GM18867 (cell line): ENCODE results near the gene CCNG1.
"Not testable (repeated sequence)": the region's sequence is repeated elsewhere in the genome, so short reads cannot be mapped to it uniquely, and the experiment has no call there.

Source experiments
- ATAC-seq: cut with Tn5 transposase; IDR thresholded peaks from one replicate; pipeline ENCODE4 v1.9.1; 2021; ENCODE audit warnings: mild to moderate bottlenecking, moderate library complexity; ENCODE audit not compliant: unreplicated experiment

The CCNG1 gene, protein sequence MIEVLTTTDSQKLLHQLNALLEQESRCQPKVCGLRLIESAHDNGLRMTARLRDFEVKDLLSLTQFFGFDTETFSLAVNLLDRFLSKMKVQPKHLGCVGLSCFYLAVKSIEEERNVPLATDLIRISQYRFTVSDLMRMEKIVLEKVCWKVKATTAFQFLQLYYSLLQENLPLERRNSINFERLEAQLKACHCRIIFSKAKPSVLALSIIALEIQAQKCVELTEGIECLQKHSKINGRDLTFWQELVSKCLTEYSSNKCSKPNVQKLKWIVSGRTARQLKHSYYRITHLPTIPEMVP

GRCh38 chr5:163437309-163438182, at the start of gene CCNG1:
Gene CCNG1, plus strand, starts transcription at chr5:163437595. Its CDS starts 1,662 bp downstream, at chr5:163439257.
- peak; percentile 95 for ATAC-seq

DNA sequence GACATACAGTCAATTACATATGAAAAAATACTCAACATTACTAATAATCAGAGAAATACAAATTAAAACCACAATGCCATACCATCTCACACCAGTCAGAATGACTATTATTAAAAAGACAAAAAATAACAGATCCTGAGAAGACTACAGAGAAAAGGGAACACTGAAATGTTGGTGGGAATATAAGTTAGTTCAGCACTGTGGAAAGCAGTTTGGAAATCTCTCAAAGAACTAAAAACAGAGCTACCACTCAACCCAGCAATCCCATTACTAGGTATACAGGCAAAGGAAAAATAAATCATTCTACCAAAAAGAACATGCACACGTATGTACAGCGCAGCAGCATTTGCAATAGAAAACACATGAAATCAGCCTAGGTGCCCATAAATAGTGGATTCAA, 41.6 kb upstream of the CCNG1 start:
- no peak for ATAC-seq

DNA sequence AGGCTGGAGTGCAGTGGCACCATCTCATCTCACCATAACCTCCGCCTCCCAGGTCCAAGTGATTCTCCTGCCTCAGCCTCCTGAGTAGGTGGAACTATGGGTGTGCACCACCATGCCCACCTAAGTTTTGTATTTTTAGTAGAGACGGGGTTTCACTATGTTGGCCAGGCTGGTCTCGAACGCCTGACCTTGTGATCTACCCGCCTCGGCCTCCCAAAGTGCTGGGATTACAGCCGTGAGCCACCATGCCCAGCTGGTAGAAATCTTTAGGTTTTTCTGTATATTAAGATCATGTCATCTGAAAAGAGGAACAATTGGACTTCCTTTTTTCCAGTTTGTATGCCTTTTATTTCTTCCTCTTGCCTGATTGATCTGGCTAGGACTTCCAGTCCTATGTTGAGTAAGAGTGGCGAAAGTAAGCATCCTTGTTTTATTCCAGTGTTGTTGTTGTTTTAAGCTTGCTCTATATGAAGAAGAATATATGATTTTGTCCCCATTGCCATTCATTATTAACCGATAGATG, 40.5 kb upstream of the CCNG1 start:
- not testable (repeated sequence) for ATAC-seq

GRCh38 chr5:163397354-163397753, 40.0 kb upstream of the CCNG1 start:
- no peak for ATAC-seq

DNA sequence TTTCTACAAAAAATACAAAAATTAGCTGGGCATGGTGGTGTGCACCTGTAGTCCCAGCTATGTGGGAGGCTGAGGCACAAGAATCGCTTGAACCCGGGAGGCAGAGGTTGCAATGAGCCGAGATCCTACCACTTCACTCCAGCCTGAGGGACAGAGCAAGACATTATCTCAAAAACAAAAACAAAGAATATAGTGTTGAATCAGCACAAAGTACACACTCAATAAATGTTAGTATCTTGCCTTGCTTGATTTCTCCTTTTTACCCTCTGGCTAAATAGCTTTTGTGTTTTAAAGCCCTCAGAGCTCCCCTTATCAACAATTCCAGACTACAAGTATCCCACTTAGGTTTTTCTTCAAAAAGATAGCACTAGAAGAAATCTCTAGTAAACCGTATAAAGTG, 37.5 kb upstream of the CCNG1 start:
- no peak for ATAC-seq

GRCh38 chr5:163401271-163401670, 36.1 kb upstream of the CCNG1 start:
- ATAC-seq: no peak

- ATAC-seq: no peak
These were observed 35.4 kb upstream of the CCNG1 start for GRCh38 chr5:163402007-163402406.

GRCh38 chr5:163404364-163405173, 32.8 kb upstream of the CCNG1 start:
- no peak for ATAC-seq

DNA sequence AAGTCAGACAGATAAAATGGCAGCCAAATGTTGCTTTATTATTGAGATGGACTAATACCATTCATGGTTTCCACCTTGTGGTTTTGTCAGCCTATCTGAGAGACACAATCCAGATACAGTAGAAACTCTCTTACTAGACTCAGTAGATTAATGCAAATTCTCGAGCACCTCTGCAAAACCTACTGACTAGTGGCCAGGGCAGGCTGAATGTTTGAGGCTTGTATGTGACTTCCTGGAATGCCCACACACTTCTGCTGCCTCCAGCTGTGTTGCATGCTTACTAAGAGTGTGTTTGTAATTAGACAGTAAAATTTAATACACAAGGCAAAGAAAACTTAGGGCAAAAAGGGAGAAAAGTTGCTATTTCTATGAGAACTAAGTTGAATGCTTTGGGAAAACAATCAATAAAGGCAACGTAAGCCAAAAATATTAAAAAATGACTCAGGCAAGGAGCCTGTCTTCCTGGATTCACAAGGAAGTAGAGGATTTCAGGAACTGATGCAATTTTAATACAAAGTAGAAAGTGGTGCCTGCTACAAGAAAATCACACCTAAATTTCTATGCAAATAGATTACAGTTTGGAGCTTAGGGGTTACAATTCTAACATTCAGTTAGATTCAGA, 30.2 kb upstream of the CCNG1 start:
- peak; percentile 97 for ATAC-seq

DNA sequence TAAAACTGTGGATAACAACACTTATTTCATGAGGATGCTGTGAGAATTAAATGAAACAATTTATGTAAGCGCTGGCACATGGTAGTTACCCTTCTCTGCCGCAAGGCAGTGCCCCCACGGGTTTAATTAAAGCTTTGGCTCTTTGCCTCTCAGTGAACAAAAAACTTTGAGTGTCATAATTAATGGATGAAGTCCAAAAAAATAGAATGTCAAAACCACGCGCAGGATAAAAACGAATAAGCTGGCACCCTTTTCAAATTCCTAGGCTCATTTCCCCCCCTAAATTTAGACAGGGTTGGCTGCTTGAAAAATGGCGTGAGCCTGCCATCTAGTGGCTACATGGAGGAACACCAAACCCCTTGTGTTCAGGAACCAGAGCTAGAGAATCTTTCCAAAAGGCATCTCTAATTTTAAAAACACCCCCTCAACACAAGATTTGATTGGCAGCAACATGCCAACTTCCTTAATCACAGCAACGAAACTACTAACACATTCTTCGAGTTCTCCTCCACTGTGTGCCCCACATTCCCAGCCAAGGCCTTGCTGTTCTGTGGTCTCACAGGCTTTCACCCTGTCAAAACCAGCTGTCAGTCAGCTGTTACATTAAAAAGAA, 29.0 kb upstream of the CCNG1 start:
- peak; percentile 53 for ATAC-seq

- no peak for ATAC-seq
These were observed 28.0 kb upstream of the CCNG1 start for GRCh38 chr5:163409384-163409783.

- peak; percentile 21 for ATAC-seq
These were observed 26.9 kb upstream of the CCNG1 start for GRCh38 chr5:163410505-163410904.

DNA sequence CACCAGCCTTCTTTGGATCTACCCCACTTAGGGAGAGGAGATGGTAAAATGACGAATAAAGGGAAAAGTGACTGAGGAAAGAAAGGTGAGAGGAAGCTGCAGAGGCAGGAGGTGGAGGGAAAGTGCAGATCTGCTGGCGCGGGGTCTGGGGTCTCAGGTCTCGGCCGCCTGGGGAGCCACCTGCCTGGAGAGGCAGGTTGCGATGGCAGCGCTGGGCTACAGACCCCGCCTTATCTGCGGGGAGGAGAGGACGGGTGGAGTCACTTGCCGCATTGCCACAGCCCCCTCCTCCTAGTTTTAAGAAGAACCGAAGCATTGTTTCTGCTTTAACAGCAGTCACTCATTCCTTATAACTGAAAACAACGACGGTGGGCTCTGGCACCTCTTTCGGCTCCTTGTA, 21.7 kb upstream of the CCNG1 start:
- ATAC-seq: not testable (repeated sequence)

DNA sequence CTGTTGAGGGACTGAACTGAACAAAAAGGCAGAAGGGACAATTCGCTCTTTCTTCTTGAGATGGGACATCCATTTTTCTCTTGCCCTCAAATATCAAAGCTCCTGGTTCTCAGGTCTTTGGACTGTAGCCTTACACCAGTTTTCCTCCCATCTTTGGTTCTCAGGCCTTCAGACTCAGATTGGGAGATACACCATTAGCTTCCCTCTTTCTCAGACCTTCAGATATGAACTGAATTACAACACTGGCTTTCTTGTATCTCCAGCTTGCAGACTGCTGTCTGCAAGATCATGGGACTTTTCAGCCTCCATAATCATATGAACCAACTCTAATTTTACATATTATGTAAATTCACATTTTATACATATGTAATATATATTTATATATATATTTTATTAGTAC, 12.6 kb upstream of the CCNG1 start:
- no peak for ATAC-seq

DNA sequence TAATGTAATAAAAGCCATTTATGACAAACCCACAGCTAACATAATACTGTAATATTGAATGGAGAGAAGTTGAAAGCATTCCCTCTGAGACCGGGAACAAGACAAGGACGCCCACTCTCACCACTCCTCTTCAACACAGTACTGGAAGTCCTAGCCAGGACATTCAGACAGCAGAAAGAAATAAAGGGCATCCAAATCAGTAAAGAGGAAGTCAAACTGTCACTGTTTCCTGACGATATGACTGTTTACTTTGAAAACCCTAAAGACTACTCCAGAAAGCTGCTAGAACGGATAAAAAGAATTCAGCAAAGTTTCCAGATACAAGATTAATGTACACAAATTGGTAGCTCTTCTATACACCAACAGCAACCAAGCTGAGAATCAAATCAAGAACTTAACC, 11.3 kb upstream of the CCNG1 start:
- ATAC-seq: not testable (repeated sequence)

DNA sequence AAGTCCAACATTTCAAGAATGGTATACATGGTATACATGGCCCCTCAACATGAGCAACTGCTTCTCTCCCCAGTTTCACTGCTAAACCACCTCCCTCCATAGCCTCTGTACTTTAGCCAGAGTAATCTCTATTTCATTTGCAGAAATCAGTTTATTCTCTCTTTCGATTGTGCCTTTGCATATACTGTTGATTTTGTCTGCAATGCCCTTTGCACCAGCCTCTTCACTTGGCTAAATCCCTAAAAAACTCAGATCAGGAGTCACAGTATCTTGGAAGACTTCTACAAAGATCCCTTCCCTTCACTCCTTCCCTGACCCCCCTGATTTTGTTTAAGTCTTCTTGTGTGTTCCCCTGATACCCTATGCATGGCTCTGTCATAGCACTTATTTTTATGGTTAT, 4.9 kb upstream of the CCNG1 start:
- ATAC-seq: no peak

GRCh38 chr5:163433271-163433670, 4.1 kb upstream of the CCNG1 start:
- ATAC-seq: no peak

- no peak for ATAC-seq
These were observed 3.0 kb upstream of the CCNG1 start for GRCh38 chr5:163434401-163434866.

DNA sequence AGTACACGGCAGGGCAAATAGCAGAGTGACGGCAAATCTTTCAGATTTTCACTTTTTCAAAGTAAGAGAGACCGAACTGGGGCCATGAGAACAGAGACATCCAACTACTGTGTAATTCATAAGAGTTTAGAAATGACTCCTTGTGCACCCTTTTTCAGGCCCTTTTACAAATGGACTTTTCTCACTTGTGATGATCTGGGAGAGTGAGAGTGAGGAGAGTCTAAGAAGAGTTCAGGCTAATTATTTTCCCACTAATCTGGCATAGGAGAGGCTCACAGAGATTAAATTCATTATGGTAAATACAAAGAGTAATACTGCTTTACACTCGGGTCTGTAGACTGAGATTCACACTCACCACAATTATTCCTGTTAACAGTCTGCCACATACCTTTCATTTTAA, 880 bp upstream of the CCNG1 start:
- ATAC-seq: no peak

- ATAC-seq: no peak
These were observed 435 bp upstream of the CCNG1 start for GRCh38 chr5:163437011-163437308.
